HG02642 (cell line): ENCODE measurements around the gene MSH3.
"Not testable (repeated sequence)": the region's sequence is repeated elsewhere in the genome, so short reads cannot be mapped to it uniquely, and the experiment has no call there.

Experiments used
- ATAC-seq: cut with Tn5 transposase; IDR thresholded peaks from one replicate; pipeline ENCODE4 v1.9.1; 2021; ENCODE audit warnings: mild to moderate bottlenecking; ENCODE audit not compliant: unreplicated experiment, poor library complexity

The MSH3 gene

DNA sequence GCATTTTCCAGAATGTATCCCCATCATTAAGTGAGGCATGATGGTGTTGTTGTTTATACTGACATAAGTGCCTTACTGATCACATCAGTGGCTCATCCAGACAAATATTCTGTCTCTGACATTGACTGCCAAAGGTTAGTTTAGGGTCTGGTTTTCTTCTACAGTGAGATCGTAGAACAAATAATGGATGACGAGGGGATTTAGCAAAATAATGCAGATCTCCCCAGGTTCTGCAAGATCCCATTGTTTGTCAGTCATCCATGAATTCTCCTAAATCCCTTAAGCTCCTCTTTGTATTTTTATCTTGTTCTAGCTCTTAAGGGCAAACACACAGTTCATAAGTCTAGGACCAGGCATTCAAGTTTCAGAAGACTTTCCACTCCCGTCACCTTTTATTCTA, 93.5 kb downstream of the MSH3 start:
- no peak for ATAC-seq

DNA sequence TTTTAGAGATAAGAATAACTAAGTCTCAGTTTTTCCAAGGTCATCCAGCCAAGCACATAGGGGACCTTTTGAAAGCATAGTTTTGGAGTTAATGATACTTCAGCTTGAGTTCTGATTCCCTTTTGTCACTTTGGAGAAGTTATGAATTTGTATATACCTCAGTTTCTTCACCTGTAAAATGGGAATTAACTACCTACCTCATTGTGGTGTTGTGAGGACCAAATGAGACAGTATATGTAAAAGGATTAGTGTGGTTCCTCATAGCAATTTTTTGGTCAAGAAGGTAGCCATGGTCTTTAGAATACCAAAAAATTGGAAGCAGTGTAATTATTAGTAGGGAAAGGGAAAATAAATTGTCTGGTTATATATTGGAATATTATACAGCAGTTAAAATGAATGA, 98.0 kb downstream of the MSH3 start:
- no peak for ATAC-seq

DNA sequence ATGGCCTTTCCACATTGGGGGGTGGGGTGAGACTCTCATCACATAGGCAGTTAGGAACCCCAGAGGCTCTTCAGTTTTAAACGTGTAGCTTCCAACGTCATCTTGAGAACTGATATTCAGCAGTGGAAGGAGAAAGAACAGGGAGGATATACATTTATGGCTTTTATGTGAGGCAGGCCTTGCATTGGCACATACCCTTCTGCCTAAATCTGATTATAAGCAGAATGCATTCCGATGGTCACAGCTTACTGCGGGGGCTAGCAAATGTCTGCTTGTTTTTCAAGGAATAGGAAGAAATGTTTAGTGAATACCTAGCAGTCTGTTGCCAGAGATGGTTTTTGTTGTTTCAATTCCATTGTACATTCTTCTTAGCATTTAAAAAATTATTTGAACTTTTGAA, 99.3 kb downstream of the MSH3 start:
- no peak for ATAC-seq

DNA sequence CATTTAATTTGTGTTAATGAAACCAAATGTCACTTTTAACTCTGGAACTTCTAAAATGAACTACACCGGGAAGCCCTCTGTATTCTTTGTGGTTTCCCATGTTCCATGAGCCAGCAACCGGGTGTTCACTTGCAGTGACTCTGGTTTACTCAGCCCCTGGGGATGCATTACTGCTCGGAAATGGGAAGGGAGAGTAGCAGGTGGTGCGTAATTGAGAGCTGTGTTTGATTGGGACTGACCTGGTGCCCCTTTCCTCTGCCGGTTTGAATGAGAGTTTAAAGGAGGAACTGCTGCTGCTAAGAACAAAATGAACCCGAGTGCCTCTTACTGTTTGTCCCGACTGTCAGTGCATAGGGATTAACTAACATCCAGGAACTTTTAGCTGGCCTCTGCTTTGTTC, 100.4 kb downstream of the MSH3 start:
- peak; percentile 65 for ATAC-seq

DNA sequence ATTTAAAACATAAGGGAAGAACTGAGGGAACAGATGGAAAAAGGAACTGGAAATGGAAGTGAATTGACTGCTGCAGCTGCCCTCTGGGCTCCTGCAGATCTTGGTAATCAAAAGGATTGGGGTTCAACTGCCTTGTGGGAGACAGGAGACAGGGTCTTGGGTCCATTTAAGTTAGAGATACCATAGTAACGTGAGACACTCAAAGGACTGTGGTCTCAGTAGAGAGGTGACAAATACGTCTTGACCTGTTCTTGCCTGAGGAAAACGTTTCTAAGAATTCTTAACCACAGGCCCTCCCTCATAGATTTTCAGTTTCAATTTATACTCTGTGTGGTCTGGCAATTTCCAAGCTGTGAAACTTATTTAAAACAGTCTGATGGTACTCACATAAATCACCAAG, 101.2 kb downstream of the MSH3 start:
- ATAC-seq = peak; percentile 96

DNA sequence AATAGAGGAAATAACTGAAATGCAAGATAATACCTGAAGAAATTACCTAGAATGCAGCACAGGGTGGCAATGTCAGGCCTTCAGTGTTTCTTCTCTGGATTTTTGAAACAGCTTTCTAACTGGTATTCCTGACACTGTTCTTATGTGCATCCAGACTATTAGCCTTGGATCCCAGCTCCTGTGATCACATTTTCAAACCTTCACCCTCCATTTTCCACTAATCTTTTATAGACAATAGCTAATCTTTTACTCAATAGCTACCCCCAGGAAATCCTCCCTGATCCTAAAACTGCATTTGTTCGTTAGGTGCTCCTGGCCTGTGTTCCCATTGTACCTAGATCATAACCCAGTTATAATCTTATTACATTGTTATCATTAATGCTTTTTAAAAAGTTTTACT, 101.8 kb downstream of the MSH3 start:
- ATAC-seq = no peak

DNA sequence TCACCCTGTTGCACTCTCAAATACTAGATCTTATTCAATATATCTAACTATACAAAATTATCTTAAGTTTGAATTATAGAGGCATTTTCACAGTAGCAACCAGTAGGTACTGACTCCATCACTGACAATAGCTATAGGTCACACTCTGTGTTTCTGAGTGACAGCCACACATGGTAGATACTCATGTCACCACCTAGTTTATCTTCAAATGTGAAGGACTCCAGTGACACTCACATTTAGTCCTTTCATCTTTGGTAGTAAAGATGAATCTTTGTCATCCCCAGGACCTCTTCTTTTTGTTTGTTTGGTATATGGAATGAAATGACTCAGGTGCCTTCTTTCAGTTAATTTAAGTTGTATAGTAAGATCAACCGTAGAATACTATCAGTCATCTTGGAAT, 102.8 kb downstream of the MSH3 start:
- ATAC-seq = no peak

DNA sequence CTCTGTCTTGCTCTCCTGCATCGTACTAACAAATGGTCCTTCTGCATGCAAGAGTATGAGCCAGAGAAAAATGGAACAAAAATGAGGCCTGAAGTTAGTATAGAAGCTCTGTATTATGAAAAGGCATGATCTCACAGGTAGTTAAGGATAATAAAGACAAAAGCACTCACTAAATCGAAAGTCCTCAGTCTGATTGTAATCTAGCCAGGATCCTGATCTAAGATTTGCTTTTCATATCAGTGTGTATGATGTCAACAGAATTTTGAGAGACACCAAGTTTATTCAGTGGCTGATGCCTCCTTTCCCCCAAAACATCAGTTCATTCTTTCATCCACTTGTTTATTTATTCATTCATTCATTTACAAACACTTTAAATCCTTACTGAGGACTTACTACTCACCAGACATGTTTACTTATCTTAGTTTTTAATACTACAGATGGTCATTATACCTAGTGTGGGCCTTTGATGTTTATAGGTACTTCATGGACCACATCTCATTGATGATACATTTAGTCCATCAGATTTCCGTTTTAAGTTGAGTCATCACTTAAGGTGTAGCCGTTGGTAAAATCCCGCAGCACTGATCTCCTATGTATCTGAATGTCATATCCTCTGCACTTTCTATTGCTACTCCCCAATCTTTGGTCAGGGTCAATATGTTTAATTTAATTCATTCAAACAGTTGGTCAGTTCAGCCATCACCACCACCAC, 105.6 kb downstream of the MSH3 start:
- ATAC-seq = no peak

DNA sequence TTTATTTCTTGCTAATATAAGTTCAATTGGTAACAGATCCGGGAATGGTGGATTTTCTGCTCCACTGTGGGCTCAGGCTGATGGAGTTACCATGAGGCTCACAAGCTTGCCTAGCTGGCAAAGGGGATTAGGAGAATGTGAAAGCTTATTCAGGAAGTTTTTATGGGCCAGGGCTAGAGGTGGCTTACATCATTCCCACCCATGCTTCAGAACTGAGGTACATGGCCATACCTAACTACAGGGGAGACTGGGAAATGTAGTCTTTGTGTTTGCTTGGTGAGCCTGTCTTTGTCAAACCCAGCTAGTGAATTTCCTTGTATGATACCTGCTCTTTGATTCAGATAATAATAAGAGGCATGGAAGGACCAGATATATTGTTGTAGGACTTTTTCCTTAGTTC, 106.2 kb downstream of the MSH3 start:
- ATAC-seq = no peak

DNA sequence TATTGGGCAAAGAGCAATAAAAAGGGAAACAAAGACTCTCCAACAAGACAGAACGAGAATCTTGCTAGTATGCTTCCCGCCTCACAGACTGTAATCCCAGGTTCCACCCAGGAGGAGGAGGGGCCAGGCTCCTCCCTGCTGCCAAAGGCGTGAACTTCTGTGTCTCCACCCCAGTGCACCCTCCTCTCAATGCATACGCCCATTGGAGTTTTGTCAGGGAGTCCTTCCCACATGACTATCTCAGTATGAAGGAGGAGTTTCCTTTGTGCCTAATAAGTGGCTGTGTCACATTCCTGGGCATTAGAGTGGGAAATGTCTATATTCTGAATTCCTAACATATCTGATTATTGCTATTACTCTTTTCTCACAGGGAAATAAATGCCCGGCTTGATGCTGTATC, 106.7 kb downstream of the MSH3 start:
- no peak for ATAC-seq

DNA sequence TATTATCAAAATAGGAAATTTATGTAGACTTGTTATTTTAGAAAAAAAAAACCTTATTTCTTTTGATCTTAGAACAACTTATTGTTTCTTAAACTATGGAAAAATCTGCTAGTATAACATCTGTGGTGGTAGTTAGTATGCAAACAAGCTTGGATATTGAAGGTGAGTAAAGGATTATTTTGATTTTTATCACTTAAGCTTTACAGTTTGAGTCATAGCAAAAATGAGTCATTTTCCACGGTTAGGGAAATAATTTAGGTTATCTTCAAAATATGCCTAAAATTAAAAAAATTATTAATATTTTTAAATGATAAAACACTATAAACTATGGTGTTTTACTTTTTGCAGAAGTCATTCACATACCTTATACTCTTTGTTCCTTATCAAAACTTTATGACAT, 107.5 kb downstream of the MSH3 start:
- no peak for ATAC-seq

DNA sequence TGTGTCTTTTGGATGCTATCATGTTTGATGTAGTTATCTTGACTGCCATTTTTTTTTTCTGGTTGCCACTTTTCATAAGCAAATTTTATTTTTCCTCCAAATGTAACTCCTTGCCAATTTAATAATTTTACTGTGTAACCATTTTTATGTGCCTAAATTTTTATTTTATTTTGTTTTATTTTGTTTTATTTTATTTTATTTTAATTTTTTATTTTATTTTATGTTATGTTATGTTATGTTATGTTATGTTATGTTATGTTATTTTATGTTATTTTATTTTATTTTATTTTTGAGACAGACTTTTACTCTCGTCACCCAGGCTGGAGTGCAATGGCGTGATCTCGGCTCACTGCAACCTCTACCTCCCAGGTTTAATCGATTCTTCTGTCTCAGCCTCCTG, 108.1 kb downstream of the MSH3 start:
- no peak for ATAC-seq

DNA sequence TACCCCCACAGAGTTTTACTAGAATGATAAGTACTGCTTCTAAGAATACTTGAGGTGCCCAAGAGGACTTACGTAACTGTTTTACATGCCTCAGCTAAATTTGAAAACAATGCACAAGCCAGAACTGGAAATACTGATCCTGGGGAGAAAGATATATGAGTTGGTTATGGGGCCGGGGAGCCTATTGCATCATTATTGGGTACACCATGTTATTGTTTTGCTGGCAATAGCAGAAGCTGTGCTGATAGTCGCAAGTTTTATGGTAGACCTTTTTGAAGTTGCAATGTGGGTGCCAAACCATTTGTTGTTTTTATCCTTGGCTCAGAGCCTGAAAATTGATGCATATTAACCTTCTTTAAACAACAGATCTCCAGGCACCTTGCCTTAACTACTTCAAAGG, 108.8 kb downstream of the MSH3 start:
- ATAC-seq = no peak

DNA sequence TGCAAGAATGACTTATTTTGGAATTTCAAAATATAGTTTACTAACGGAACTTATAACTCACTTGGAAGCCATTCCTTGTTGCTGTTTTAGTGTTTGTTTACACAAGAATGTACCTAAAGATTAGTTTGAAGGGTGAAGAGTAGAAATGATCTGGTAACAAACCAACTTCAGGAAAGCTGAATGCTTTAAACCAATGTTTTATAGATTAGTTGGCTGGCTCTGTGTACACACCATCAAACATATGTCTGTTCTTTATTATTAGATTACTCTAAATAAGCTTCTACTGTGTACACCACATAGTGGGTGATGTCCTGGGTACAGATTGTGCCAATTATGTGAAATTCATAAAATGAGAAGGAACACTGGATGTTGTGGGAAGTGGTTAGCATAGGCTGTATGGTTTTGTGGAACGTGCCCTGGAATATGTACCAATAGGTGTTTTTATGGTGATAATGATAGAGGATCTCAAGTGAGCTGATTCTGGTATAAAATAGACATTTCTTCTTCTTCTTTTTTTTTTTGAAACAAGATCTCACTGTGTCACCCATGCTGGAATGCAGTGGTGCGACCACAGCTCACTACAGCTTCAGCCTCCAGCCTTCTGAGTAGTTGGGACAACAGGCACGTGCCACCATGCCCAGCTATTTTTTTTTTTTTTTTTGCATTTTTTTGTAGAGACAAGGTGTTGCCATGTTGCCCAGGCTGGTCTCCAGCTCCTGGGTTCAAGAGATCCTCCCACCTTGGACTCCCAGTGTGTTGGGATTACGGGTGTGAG, 109.6 kb downstream of the MSH3 start:
- ATAC-seq = no peak

DNA sequence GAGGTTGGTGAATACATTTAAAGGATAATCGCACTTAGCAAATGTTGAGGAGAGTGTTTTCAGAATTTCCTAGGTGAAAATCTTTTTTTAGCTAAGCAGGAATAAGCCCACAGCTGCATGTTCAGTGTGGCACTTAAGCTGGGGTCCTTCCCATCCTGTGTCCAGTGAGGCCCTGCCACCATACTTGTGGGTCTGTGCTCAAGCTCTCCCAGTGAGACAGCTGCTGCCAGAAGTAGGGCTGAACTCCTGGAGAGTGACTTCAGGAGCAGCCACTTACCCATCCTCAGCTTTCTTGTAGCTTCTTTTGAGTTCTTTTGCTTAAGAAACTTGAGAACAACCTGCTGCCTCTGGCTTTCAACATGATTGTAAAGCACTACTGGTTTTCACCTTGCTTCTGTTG, 110.3 kb downstream of the MSH3 start:
- ATAC-seq = no peak

DNA sequence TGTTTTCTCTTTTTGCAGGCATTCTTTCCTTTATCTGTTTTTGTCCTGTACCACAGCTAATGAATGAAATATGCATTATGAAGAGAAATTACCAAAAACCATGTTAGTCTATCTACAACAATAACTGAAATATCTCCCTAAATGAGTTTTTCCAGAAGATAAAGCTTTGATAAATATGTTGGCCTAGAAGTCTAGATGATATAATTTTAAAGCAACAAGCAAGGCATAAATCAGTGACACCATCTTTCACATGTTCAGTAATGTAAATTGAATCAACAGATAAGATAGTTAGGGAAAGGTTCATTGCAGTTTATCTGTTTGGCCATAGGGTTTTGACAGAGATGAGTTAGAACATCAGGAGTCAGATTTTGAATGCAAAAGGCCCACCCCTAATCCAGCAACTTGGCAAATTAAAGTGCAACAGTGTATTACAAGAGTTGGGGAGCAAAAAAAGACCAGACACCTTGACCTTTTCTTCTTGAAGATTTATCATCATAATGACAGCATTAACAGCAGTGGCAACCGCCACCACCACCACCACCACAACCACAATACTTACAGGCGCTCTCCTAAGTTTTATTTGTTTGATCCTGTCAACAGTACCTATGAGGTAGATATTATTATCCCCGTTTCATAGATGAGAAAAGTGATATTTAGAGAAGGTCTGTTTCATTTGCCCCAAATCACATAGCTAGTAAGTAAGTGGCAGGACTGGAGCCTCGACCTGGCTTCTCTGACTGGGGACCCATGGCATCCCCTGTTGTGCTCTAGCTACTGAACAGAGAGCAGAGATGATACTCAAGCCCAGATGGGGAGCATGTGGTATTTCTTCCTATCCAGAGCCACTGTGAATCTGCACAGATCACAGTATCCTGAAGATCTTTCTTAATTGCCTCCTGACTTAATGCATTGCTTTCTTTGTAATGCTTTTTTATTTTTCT, 123.2 kb downstream of the MSH3 start:
- no peak for ATAC-seq

DNA sequence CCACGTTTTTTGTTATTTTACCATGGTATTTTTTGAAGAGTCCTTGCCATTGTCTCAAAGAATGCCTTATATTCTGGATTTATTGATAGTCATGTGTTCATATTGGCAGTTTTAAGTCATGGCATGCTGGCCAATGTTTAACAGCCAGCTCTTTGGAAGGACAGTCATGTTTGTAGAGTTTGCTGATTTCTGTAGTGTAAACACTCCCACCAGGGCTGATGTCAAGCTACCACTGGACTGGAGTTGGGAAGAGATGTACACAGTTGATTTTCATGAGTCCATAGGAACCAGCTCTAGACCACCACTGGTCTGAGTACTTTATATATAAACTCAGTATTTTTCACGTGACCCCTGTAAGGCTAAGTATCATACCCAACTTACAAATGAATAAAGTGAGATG, 125.6 kb downstream of the MSH3 start:
- ATAC-seq = no peak

DNA sequence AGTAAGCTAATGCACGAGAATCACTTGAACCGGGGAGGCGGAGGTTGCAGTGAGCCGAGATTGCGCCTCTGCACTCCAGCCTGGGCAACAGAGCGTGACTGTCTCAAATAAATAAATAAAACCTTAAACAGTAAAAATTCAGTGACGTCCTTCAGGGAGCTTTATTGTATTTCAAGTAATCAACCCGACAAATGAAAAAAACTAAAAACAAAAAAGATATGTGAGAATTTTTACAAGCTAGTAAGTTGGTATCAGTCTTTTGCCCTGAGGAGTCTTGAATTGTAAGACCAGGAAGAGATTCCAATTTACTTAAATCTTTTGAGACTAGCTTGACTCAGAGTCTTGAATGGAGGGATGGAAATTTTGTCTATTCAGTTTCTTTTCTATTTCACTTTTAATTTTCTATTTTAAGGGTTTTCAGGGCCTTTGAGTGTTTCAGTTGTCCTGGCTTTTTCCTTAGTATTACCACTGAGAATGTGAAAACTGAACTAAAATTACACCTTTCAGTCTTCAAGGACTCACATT, 126.4 kb downstream of the MSH3 start:
- no peak for ATAC-seq

DNA sequence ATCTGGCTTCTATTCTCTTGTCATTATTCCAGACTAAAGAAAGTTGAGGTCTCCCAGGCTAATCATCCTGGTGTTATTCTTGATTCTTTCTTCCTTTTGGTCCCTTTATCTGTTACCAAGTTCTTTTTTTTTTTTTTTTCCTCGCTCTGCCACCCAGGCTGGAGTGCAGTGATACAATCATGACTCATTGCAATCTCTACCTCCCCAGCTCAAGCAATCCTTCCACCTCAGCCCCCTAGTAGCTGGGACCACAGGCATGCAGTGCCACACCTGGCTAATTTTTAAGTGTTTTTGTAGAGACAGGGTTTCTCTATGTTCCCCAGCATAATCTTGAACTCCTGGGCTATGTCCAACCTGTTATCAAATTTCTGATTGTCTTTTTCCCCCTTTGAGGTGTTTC, 126.9 kb downstream of the MSH3 start:
- ATAC-seq = no peak

DNA sequence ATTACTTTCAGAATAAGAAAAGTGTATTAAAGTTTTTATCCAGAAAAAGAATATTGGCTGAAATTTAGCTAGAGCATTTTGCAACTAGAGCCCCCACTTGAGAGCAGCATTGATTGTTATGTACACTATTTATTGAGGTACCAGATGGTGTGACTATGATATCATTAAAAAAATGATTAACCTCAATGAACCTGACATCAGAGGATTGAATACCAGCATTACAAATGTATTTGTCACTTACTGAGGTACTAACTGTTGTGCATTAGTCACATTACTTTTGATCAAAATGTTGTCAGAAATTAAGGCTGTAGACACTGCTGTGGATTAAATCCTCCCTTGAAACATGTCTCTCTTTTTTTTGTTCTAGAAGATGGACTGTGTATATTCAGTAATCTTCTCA, 128.2 kb downstream of the MSH3 start:
- no peak for ATAC-seq

DNA sequence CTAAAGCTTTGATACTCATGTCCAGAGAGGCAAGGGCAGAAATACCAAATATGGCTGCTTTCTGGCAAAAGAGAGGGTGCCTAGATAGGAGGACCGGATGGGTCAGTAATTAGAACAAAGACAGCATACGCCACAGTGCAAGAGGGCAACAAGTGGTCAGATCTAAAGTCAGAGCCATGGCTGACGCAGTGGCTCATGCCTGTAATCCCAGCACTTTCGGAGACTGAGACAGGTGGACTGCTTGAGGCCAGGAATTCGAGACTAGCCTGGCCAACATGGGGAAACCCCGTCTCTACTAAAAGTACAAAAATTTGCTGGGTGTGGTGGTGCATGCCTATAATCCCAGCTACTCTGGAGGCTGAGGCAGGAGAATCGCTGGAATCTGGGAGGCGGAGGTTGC, 129.3 kb downstream of the MSH3 start:
- not testable (repeated sequence) for ATAC-seq
